ENCODE results near the gene VPS16. TPM values are rescaled to one million over a fixed set of nuclear protein-coding genes. Genes with fewer than 3 reads are reported as not detected.

The VPS16 gene
- total and polyA plus RNA-seq, 2 of the 4 experiments (the other 2 are of a cell fraction), result 38.7 to 48.0 TPM

DNA sequence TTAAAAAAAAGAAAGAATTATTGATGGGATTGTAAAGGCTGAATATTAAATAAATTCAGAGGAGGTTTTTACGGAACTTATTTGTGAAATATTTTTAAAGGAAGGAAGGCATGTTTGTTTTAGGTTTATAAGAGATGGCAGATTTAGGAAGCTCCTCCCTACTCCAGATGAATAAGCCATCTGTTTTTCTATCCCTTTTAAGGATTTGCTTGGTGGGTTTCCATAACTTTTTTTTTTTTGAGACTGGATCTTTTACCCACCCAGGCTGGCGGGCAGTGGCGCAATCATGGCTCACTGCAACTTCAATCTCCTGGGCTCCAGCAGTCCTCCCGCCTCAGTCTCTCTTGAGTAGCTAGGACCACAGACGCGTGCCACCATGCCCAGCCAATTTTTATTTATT lies 63.1 kb downstream of the VPS16 start:
- no peak overlapping the region for H3K9ac ChIP-seq (ENCODE audit: low read depth, low read length)
- DNase-seq (no peak), ATAC-seq (ENCODE audit: low read depth) (no peak)
- 100% methylated on average over 1 of the region's 6 CpGs; no CpG with 5 or more reads in 1 of the 2 experiments for WGBS, 2 experiments (ENCODE audit: extremely low coverage in 2 of 2, insufficient read length in 1 of 2)
- H3K9me1 ChIP-seq (ENCODE audit: insufficient read depth, low read length), result no peaks in the 10 kb centered on the region
- H4K5ac ChIP-seq (ENCODE audit: low read depth, low read length), result no peak overlapping the region
- no peak overlapping the region for H2AFZ ChIP-seq (replicated peaks; ENCODE audit: low read length, poor library complexity)
- H3K23ac ChIP-seq (ENCODE audit: low read depth, low read length), result no peak overlapping the region
- H2AK5ac ChIP-seq (ENCODE audit: low read depth, low read length), result no peak overlapping the region
- H2AK9ac ChIP-seq (replicated peaks; ENCODE audit: low read depth, low read length, poor library complexity), result no peak overlapping the region
- peaks cover 7% of the 10 kb centered on the region; the same call in 1 of the 2 replicates for H4K20me1 ChIP-seq (ENCODE audit: insufficient read depth, low read length)
- dilution Hi-C loops (cut with HindIII; ENCODE audit: low sequenced_read_pairs, unreplicated experiment) (no loop called here), in situ Hi-C loops (cut with MboI; ENCODE audit: low sequenced_read_pairs) (no loop called here), intact Hi-C loops (cut with micrococcal nuclease) (no loop called here)
- no TSS peak for BruUV-seq (replicated peaks)
- no peaks in the 10 kb centered on the region for H3K36me3 ChIP-seq (ENCODE audit: control insufficient read depth, insufficient read depth, low read length)
- H3K56ac ChIP-seq (ENCODE audit: extremely low read depth, insufficient read depth, low read length), result no peak overlapping the region
- H3K79me1 ChIP-seq (ENCODE audit: low read depth in 1 of 2, low read length in 2 of 2), result peaks cover 24 to 46% of the 10 kb centered on the region in 2 experiments
- no peak overlapping the region for H2BK15ac ChIP-seq (ENCODE audit: low read depth, low read length)
- H3K27ac ChIP-seq (ENCODE audit: insufficient read depth, low read length), result no peak overlapping the region
- H3K4me1 ChIP-seq (ENCODE audit: control insufficient read depth, insufficient read depth, low read length), result no peaks in the 10 kb centered on the region
- H2BK5ac ChIP-seq (ENCODE audit: low read depth, low read length, poor library complexity, severe bottlenecking), result no peak overlapping the region
- no peaks in the 10 kb centered on the region for H3K9me3 ChIP-seq (ENCODE audit: control insufficient read depth, insufficient read depth, low read length)
- TF ChIP-seq RFX5 (IDR thresholded peaks at IDR 0.05; ENCODE audit: low read depth, low read length), result no peak
- TF ChIP-seq CHD1 (IDR thresholded peaks at IDR 0.05; ENCODE audit: low read depth, low read length), result no peak
- no peak for TF ChIP-seq SMC3 (IDR thresholded peaks at IDR 0.05; ENCODE audit: low read depth, low read length)
- no peak for TF ChIP-seq FOS (IDR thresholded peaks at IDR 0.05; ENCODE audit: low read depth, low read length)
- TF ChIP-seq RAD21 (IDR thresholded peaks at IDR 0.05; ENCODE audit: low read length), result no peak
- no peak for TF ChIP-seq MAFK (IDR thresholded peaks at IDR 0.05; ENCODE audit: low read depth, low read length)
- no peak for TF ChIP-seq ELK1 (IDR thresholded peaks at IDR 0.05; ENCODE audit: borderline replicate concordance, low read depth, low read length)
- TF ChIP-seq RCOR1 (IDR thresholded peaks at IDR 0.05; ENCODE audit: insufficient replicate concordance, low read length), result no peak
- TF ChIP-seq NFE2L2 (IDR thresholded peaks at IDR 0.05; ENCODE audit: low read depth, low read length), result no peak
- TF ChIP-seq MAZ (IDR thresholded peaks at IDR 0.05; ENCODE audit: borderline replicate concordance, low read depth, low read length), result no peak
- TF ChIP-seq BHLHE40 (IDR thresholded peaks at IDR 0.05; ENCODE audit: low read depth, low read length), result no peak
- no peak overlapping the region for H4K8ac ChIP-seq (ENCODE audit: low read depth in 2 of 2, low read length in 2 of 2)
- H3K4me2 ChIP-seq (ENCODE audit: low read depth, low read length), result no peak overlapping the region
- H3K27me3 ChIP-seq (ENCODE audit: control insufficient read depth, insufficient read depth, low read length), result no peaks in the 10 kb centered on the region
- CTCF ChIA-PET, result interaction anchor here (0.7 kb wide), 1 partner anchor 655 kb away, joined by 3 read pairs; no protein-coding TSS in a partner anchor
- no peak overlapping the region for H2BK120ac ChIP-seq (ENCODE audit: low read depth, low read length)
- no peak overlapping the region for H3K4me3 ChIP-seq (ENCODE audit: insufficient read depth, low read depth, low read length)
- no peak overlapping the region for H3K14ac ChIP-seq (replicated peaks; ENCODE audit: low read depth, low read length)
- H2BK20ac ChIP-seq (ENCODE audit: low read depth, low read length), result no peak overlapping the region
- POLR2A ChIA-PET (ENCODE audit: unreplicated experiment), result no interaction called here
- no peak overlapping the region for H3K18ac ChIP-seq (ENCODE audit: low read depth, low read length)
- no peak overlapping the region for H4K91ac ChIP-seq (ENCODE audit: insufficient read depth, low read depth, low read length)
- H3K4ac ChIP-seq (ENCODE audit: low read depth, low read length), result no peak overlapping the region
